H1 (cell line): ENCODE data around the gene CPSF4L. TPM values are rescaled to one million over a fixed set of nuclear protein-coding genes. Genes with fewer than 3 reads are reported as not detected.

Experiments
- CTCF ChIA-PET: fragments of 300-600 bp; sonication (Branson Sonifier 250); formaldehyde crosslinking; loops from one replicate; lab custom pipeline; 2021; ENCODE audit not compliant: partially characterized antibody; lab: Charles Lee
- POLR2A ChIA-PET: fragments of 300-600 bp; sonication (Branson Sonifier 250); formaldehyde crosslinking; loops from one replicate; lab custom pipeline; 2021; ENCODE audit warnings: inconsistent platforms; ENCODE audit not compliant: partially characterized antibody; lab: Charles Lee
- DNase-seq, 2 experiments: peaks; one replicate each; pipeline versions ENCODE4 v3.0.0 to v3.0.0-alpha.2; 2010 to 2022; ENCODE audit warnings: low spot score in 2 of 2, low read depth in 1 of 2, mixed read lengths in 1 of 2
- FAIRE-seq: peaks from 2 replicates; lab custom pipeline; 2011; peaks lifted over from hg19 to GRCh38; lab: Jason Lieb, UNC
- H2AFZ ChIP-seq: 2 replicates; pipeline ENCODE4 v1.8.1; 2012; ENCODE audit warnings: low read length, inconsistent platforms
- H2AK5ac ChIP-seq: 2 replicates; pipeline ENCODE4 v1.6.1; 2013; ENCODE audit warnings: low read depth, low read length
- H2BK120ac ChIP-seq: replicated peaks from 2 replicates; pipeline ENCODE3; 2013; ENCODE audit warnings: low read depth, low read length, inconsistent platforms
- H2BK12ac ChIP-seq: 2 replicates; pipeline ENCODE4 v1.6.1; 2013; ENCODE audit warnings: low read depth, low read length
- H2BK15ac ChIP-seq: 2 replicates; pipeline ENCODE4 v1.6.1; 2013; ENCODE audit warnings: low read length
- H2BK20ac ChIP-seq: 2 replicates; pipeline ENCODE4 v1.6.1; 2013; ENCODE audit warnings: low read length
- H2BK5ac ChIP-seq: 2 replicates; pipeline ENCODE4 v1.6.1; 2013; ENCODE audit warnings: low read depth, low read length
- H3K14ac ChIP-seq: 2 replicates; pipeline ENCODE4 v1.6.1; 2013; ENCODE audit warnings: inconsistent platforms; ENCODE audit not compliant: insufficient read length
- H3K18ac ChIP-seq: 2 replicates; pipeline ENCODE4 v1.6.1; 2013; ENCODE audit warnings: low read length; ENCODE audit errors: extremely low read depth
- H3K23ac ChIP-seq: 2 replicates; pipeline ENCODE4 v1.6.1; 2013; ENCODE audit warnings: inconsistent platforms; ENCODE audit not compliant: insufficient read length
- H3K23me2 ChIP-seq: 2 replicates; pipeline ENCODE4 v1.6.1; 2013; ENCODE audit warnings: low read depth, low read length
- H3K27ac ChIP-seq: 2 replicates; pipeline ENCODE4 v1.6.1; 2011; ENCODE audit warnings: low read depth, low read length, inconsistent platforms
- H3K27me3 ChIP-seq, 4 experiments: replicated peaks in 1 of 4; 1 replicate in 1 of 4; 2 replicates in 3 of 4; pipeline versions ENCODE4 v1.6.1 to v1.8.1; 2011 to 2013; ENCODE audit warnings: low read length in 3 of 4, mild to moderate bottlenecking in 3 of 4, inconsistent platforms in 2 of 4, mixed read lengths in 2 of 4, moderate library complexity in 1 of 4; ENCODE audit not compliant: control insufficient read depth in 3 of 4, insufficient read depth in 3 of 4; ENCODE audit errors: extremely low read depth in 1 of 4
- H3K36me3 ChIP-seq, 4 experiments: 2 replicates each; pipeline versions ENCODE4 v1.6.1 to v1.8.1; 2011 to 2013; ENCODE audit warnings: mild to moderate bottlenecking in 4 of 4, low read length in 3 of 4, moderate library complexity in 2 of 4, control low read depth in 1 of 4, inconsistent platforms in 1 of 4; ENCODE audit not compliant: insufficient read depth in 4 of 4, control insufficient read depth in 2 of 4
- H3K4ac ChIP-seq: replicated peaks from 2 replicates; pipeline ENCODE3; 2013; ENCODE audit warnings: low read length, low read depth, mixed read lengths, inconsistent platforms; ENCODE audit not compliant: insufficient read length
- H3K4me1 ChIP-seq, 4 experiments: replicated peaks in 1 of 4; 1 replicate in 1 of 4; 2 replicates in 3 of 4; pipeline versions ENCODE4 v1.6.1 to v1.8.1; 2011 to 2013; ENCODE audit warnings: low read length in 3 of 4, inconsistent platforms in 2 of 4, mixed read lengths in 1 of 4; ENCODE audit not compliant: insufficient read depth in 4 of 4, control insufficient read depth in 3 of 4
- H3K4me2 ChIP-seq, 2 experiments: 2 replicates each; pipeline versions ENCODE4 v1.6.1 to v1.8.1; 2011 to 2013; ENCODE audit warnings: low read depth in 2 of 2, low read length in 2 of 2, control low read depth in 1 of 2, inconsistent platforms in 1 of 2, mild to moderate bottlenecking in 1 of 2; ENCODE audit not compliant: insufficient read depth in 1 of 2
- H3K4me3 ChIP-seq, 4 experiments: fragments of 200-600, 300-600 bp in 1 of 4; sonication (generic), shearing (Covaris generic), sonication (Bioruptor Twin) in 1 of 4; 2 replicates each; pipeline versions ENCODE4 v1.5.1 to v1.8.1; 2011 to 2016; ENCODE audit warnings: low read length in 4 of 4, low read depth in 3 of 4, control low read depth in 2 of 4, inconsistent platforms in 2 of 4, mild to moderate bottlenecking in 2 of 4, mixed read lengths in 1 of 4, moderate library complexity in 1 of 4; ENCODE audit not compliant: insufficient read depth in 2 of 4; ENCODE audit errors: extremely low read depth in 1 of 4
- H3K56ac ChIP-seq: replicated peaks from 2 replicates; pipeline ENCODE3; 2013; ENCODE audit warnings: low read depth, mild to moderate bottlenecking, mixed read lengths, low read length, inconsistent platforms; ENCODE audit not compliant: insufficient read length
- H3K79me1 ChIP-seq: 2 replicates; pipeline ENCODE4 v1.6.1; 2013; ENCODE audit warnings: low read depth, low read length, control low read depth
- H3K79me2 ChIP-seq, 2 experiments: 2 replicates each; pipeline versions ENCODE4 v1.6.1 to v1.8.1; 2012 to 2013; ENCODE audit warnings: low read length in 2 of 2, mild to moderate bottlenecking in 2 of 2, inconsistent platforms in 1 of 2; ENCODE audit not compliant: insufficient read depth in 2 of 2, control insufficient read depth in 1 of 2
- H3K9ac ChIP-seq, 4 experiments: replicated peaks in 1 of 4; 1 replicate in 1 of 4; 2 replicates in 3 of 4; pipeline versions ENCODE4 v1.6.1 to v1.8.1; 2011 to 2013; ENCODE audit warnings: low read depth in 3 of 4, low read length in 3 of 4, control low read depth in 2 of 4, mild to moderate bottlenecking in 2 of 4, moderate library complexity in 2 of 4, inconsistent platforms in 1 of 4; ENCODE audit errors: extremely low read depth in 1 of 4
- H3K9me3 ChIP-seq, 2 experiments: 2 replicates each; pipeline versions ENCODE4 v1.6.1 to v1.8.1; 2012 to 2013; ENCODE audit warnings: mild to moderate bottlenecking in 2 of 2, moderate library complexity in 2 of 2, control low read depth in 1 of 2, inconsistent platforms in 1 of 2, low read depth in 1 of 2, low read length in 1 of 2, mixed read lengths in 1 of 2; ENCODE audit not compliant: insufficient read depth in 2 of 2
- H4K20me1 ChIP-seq, 2 experiments: replicated peaks in 1 of 2; 2 replicates each; pipeline versions ENCODE3 to v1.8.1; 2011 to 2013; ENCODE audit warnings: inconsistent platforms in 2 of 2, low read length in 2 of 2, mild to moderate bottlenecking in 1 of 2; ENCODE audit not compliant: insufficient read depth in 2 of 2, control insufficient read depth in 1 of 2
- H4K5ac ChIP-seq: 2 replicates; pipeline ENCODE4 v1.6.1; 2013; ENCODE audit warnings: low read length, low read depth, mixed read lengths, inconsistent platforms; ENCODE audit not compliant: insufficient read length
- H4K8ac ChIP-seq: 2 replicates; pipeline ENCODE4 v1.8.0; 2013; ENCODE audit warnings: mild to moderate bottlenecking, moderate library complexity, low read length, inconsistent platforms; ENCODE audit not compliant: insufficient read depth; ENCODE audit errors: extremely low read depth
- H4K91ac ChIP-seq: replicated peaks from 2 replicates; pipeline ENCODE3; 2013; ENCODE audit warnings: low read length, mixed read lengths, inconsistent platforms; ENCODE audit not compliant: insufficient read length
- BACH1 ChIP-seq: IDR thresholded peaks from 2 replicates; pipeline ENCODE4 v1.6.1; 2012; ENCODE audit warnings: low read length, improper control_type of control experiment
- BCL11A ChIP-seq, 2 experiments: IDR thresholded peaks; one replicate each; pipeline ENCODE4 v1.6.1; 2011; ENCODE audit warnings: low read depth in 2 of 2, low read length in 2 of 2, mild to moderate bottlenecking in 2 of 2
- CBX8 ChIP-seq: fragments of 300-800, 300-1000 bp; sonication (generic); IDR thresholded peaks from 2 replicates; pipeline ENCODE4 v1.7.1; 2016; ENCODE audit warnings: low read depth, low read length, borderline replicate concordance
- CTCF ChIP-seq, 3 experiments: IDR thresholded peaks; 1 replicate in 2 of 3; 2 replicates in 1 of 3; pipeline versions ENCODE4 v1.5.1 to v1.6.1; 2011; ENCODE audit warnings: low read length in 3 of 3, mild to moderate bottlenecking in 3 of 3, inconsistent platforms in 2 of 3, low read depth in 1 of 3, moderate library complexity in 1 of 3; ENCODE audit not compliant: insufficient read depth in 1 of 3; ENCODE audit errors: control extremely low read depth in 1 of 3
- KDM4A ChIP-seq: IDR thresholded peaks from one replicate; pipeline ENCODE4 v1.7.1; 2012; ENCODE audit warnings: low read depth, mild to moderate bottlenecking, moderate library complexity, low read length, inconsistent platforms; ENCODE audit not compliant: severe bottlenecking
- RAD21 ChIP-seq, 2 experiments: IDR thresholded peaks in 1 of 2; conservative IDR thresholded peaks in 1 of 2; 2 replicates each; pipeline ENCODE4 v1.6.1; 2011; ENCODE audit warnings: low read depth in 2 of 2, low read length in 2 of 2, improper control_type of control experiment in 1 of 2, inconsistent platforms in 1 of 2, mild to moderate bottlenecking in 1 of 2, moderate library complexity in 1 of 2
- SP1 ChIP-seq: IDR thresholded peaks from 2 replicates; pipeline ENCODE4 v1.6.1; 2011; ENCODE audit warnings: low read depth, low read length
- SP2 ChIP-seq: IDR thresholded peaks from 2 replicates; pipeline ENCODE4 v1.6.1; 2012; ENCODE audit warnings: mild to moderate bottlenecking, low read length, inconsistent platforms
- TEAD4 ChIP-seq: IDR thresholded peaks from 2 replicates; pipeline ENCODE4 v1.6.1; 2012; ENCODE audit warnings: low read depth, low read length, inconsistent platforms, mixed read lengths
- USF2 ChIP-seq: IDR thresholded peaks from 2 replicates; pipeline ENCODE4 v1.6.1; 2011; ENCODE audit warnings: low read length, improper control_type of control experiment
- WGBS, 2 experiments: shearing (Covaris generic) in 1 of 2; methylation state at CpG; one replicate each; pipeline versions ENCODE4 v1.1.6 to v1.1.7; 2013 to 2015; ENCODE audit warnings: low lambda C conversion rate in 2 of 2, mixed read lengths in 2 of 2, inconsistent platforms in 1 of 2, low coverage in 1 of 2, missing lambda C conversion rate in 1 of 2; ENCODE audit not compliant: insufficient replicate concordance in 2 of 2, insufficient coverage in 1 of 2, insufficient read length in 1 of 2; ENCODE audit errors: extremely low coverage in 1 of 2, missing lambda C conversion rate in 1 of 2; 5-methylcytosine and 5-hydroxymethylcytosine counted together
- polyA plus RNA-seq, 7 experiments: library from polyadenylated mRNA; depleted of rRNA in 3 of 7; stranded (reverse) in 5 of 7; unstranded in 2 of 7; fragments of >200 nt in 5 of 7; fragments of 200-250 nt in 2 of 7; gene quantifications; 1 replicate in 5 of 7; 2 replicates in 1 of 7; 4 replicates in 1 of 7; pipeline versions ENCODE4 v1.2.1 to v1.2.3, GENCODE V29; 2011 to 2013; ENCODE audit warnings: missing spikeins in 2 of 7, mixed read lengths in 2 of 7
- total RNA-seq: library from RNA; stranded (reverse); fragmentation: NEBNext Ultra II Directional; extraction: Animal tissue kit (Norgen Biotek cat#: 25700); gene quantifications from 2 replicates; pipeline ENCODE4 v1.2.1, GENCODE V29; 2021

CPSF4L gene
- total and polyA plus RNA-seq, 2 of the 8 experiments (the other 6 are each of a cell fraction or from before 2014, with no cell fraction given) = not detected

GRCh38 chr17:73248532-73248931, 13.1 kb downstream of the CPSF4L start:
- no peaks in the 10 kb centered on the region for H3K27me3 ChIP-seq
- WGBS, 2 experiments = 86% methylated on average over 10 of the region's 10 CpGs; no CpG with 5 or more reads in 1 of the 2 experiments
- no peak for TF ChIP-seq USF2
- no peak for TF ChIP-seq SP1
- no peak for TF ChIP-seq CTCF (IDR thresholded peaks at IDR 0.05; ENCODE audit: control extremely low read depth in 1 of 3, insufficient read depth in 1 of 3, low read depth in 1 of 3, low read length in 3 of 3)
- TF ChIP-seq SP2 = no peak
- TF ChIP-seq TEAD4 = no peak
- no peak for TF ChIP-seq RAD21 (IDR thresholded peaks at IDR 0.05 in 1 of 2, conservative IDR thresholded peaks at IDR 0.05 in 1 of 2; ENCODE audit: low read depth in 2 of 2, low read length in 2 of 2)
- no peak for TF ChIP-seq CBX8
- TF ChIP-seq BCL11A (IDR thresholded peaks at IDR 0.05; ENCODE audit: low read depth in 2 of 2, low read length in 2 of 2) = no peak
- no peak for TF ChIP-seq KDM4A
- TF ChIP-seq BACH1 = no peak

More at GRCh38 chr17:73248532-73248931, 13.1 kb downstream of the CPSF4L start:
- H2BK20ac ChIP-seq = no peak overlapping the region
- no peak overlapping the region for H3K23ac ChIP-seq
- no peak overlapping the region for H2BK12ac ChIP-seq
- no peak overlapping the region for H2BK120ac ChIP-seq
- H4K20me1 ChIP-seq = no peaks in the 10 kb centered on the region
- H3K14ac ChIP-seq = no peak overlapping the region
- H3K27ac ChIP-seq = no peak overlapping the region
- H3K79me1 ChIP-seq = no peaks in the 10 kb centered on the region
- H3K18ac ChIP-seq = no peak overlapping the region
- H3K4me2 ChIP-seq = no peak overlapping the region
- H3K36me3 ChIP-seq = peaks cover 2 to 16% (median 9%) of the 10 kb centered on the region in 4 experiments; a peak in 6 of 8 replicates
- no peaks in the 10 kb centered on the region for H3K79me2 ChIP-seq
- no peak overlapping the region for H3K4ac ChIP-seq
- H3K4me1 ChIP-seq = peaks cover 0 to 3% (median under 1%) of the 10 kb centered on the region in 4 experiments; a peak in 2 of 7 replicates
- H3K23me2 ChIP-seq = no peaks in the 10 kb centered on the region
- no peak overlapping the region for H4K5ac ChIP-seq
- no peak overlapping the region for H4K8ac ChIP-seq
- H2BK15ac ChIP-seq = no peak overlapping the region
- no peak overlapping the region for H2BK5ac ChIP-seq
- no peak overlapping the region for H4K91ac ChIP-seq
- no peak overlapping the region for H3K56ac ChIP-seq
- no peak overlapping the region for H2AK5ac ChIP-seq
- POLR2A ChIA-PET = interaction anchor here (0.9 to 2.7 kb wide), 2 partner anchors 14 to 62 kb away, joined by 3 to 6 read pairs; partner anchors contain the start of gene CDC42EP4
- DNase-seq (no peak), FAIRE-seq (no peak)
- no peak overlapping the region for H3K4me3 ChIP-seq
- CTCF ChIA-PET = interaction anchor here (0.8 to 19.7 kb wide), 9 partner anchors 6 to 522 kb away, joined by 3 to 439 read pairs (median 3); a partner anchor contains a TSS
- no peak overlapping the region for H2AFZ ChIP-seq
- H3K9ac ChIP-seq = no peak overlapping the region
- H3K9me3 ChIP-seq = no peaks in the 10 kb centered on the region
